ENCODE measurements around the gene MIDN. TPM values are rescaled to one million over a fixed set of nuclear protein-coding genes. Genes with fewer than 3 reads are reported as not detected.

The MIDN gene
- total RNA-seq, 6 experiments from 2014 or later = 58.4 to 73.3 (median 67.4) TPM

- Mint-ChIP-seq H3K4me3 (peak overlapping the region; percentile 76), H3K36me3 (ENCODE audit: low read depth) (peaks cover 11% of the 10 kb centered on the region), H3K27ac (peak overlapping the region; percentile 96), H3K9me3 (no peaks in the 10 kb centered on the region), H3K27me3 (ENCODE audit: insufficient read depth) (peaks cover 11% of the 10 kb centered on the region), H3K4me1 (ENCODE audit: low read depth) (peaks cover 38% of the 10 kb centered on the region)
- no peak for TF ChIP-seq CTCF (IDR thresholded peaks at IDR 0.05)
- DNase-seq = no peak
These were observed 34.0 kb upstream of the MIDN start for GRCh38 chr19:1214299-1214861.

- DNase-seq = peak; percentile 61
- Mint-ChIP-seq H3K27ac (peak overlapping the region; percentile 96), H3K4me3 (peak overlapping the region; percentile 78), H3K27me3 (ENCODE audit: insufficient read depth) (peaks cover 13% of the 10 kb centered on the region), H3K36me3 (ENCODE audit: low read depth) (peaks cover 11% of the 10 kb centered on the region), H3K9me3 (no peaks in the 10 kb centered on the region), H3K4me1 (ENCODE audit: low read depth) (peaks cover 38% of the 10 kb centered on the region)
- peak; percentile 15; the same call in 1 of the 2 replicates for TF ChIP-seq CTCF (IDR thresholded peaks at IDR 0.05)
These were observed 33.3 kb upstream of the MIDN start for GRCh38 chr19:1214862-1215731.

- Mint-ChIP-seq H3K27ac (peak overlapping the region; percentile 96), H3K4me1 (ENCODE audit: low read depth) (peaks cover 38% of the 10 kb centered on the region), H3K9me3 (no peaks in the 10 kb centered on the region), H3K4me3 (peak overlapping the region; percentile 78), H3K36me3 (ENCODE audit: low read depth) (peaks cover 8% of the 10 kb centered on the region), H3K27me3 (ENCODE audit: insufficient read depth) (peaks cover 11% of the 10 kb centered on the region)
- no peak for TF ChIP-seq CTCF (IDR thresholded peaks at IDR 0.05)
- no peak for DNase-seq
These were observed 31.6 kb upstream of the MIDN start for GRCh38 chr19:1216756-1217155.

GRCh38 chr19:1217366-1217765 is 31.0 kb upstream of the MIDN start:
- H3K27ac Mint-ChIP-seq = peak overlapping the region; percentile 96
- peaks cover 7% of the 10 kb centered on the region for H3K36me3 Mint-ChIP-seq (ENCODE audit: low read depth)
- TF ChIP-seq CTCF (IDR thresholded peaks at IDR 0.05) = no peak
- DNase-seq = no peak
- peaks cover 38% of the 10 kb centered on the region for H3K4me1 Mint-ChIP-seq (ENCODE audit: low read depth)
- H3K9me3 Mint-ChIP-seq = no peaks in the 10 kb centered on the region
- no peak overlapping the region for H3K4me3 Mint-ChIP-seq
- peaks cover 11% of the 10 kb centered on the region for H3K27me3 Mint-ChIP-seq (ENCODE audit: insufficient read depth)

GRCh38 chr19:1218751-1219567 is 29.4 kb upstream of the MIDN start:
- no peak overlapping the region for H3K27ac Mint-ChIP-seq
- H3K36me3 Mint-ChIP-seq (ENCODE audit: low read depth) = no peaks in the 10 kb centered on the region
- DNase-seq = no peak
- H3K4me1 Mint-ChIP-seq (ENCODE audit: low read depth) = peaks cover 28% of the 10 kb centered on the region
- no peak overlapping the region for H3K4me3 Mint-ChIP-seq
- H3K27me3 Mint-ChIP-seq (ENCODE audit: insufficient read depth) = peaks cover 6% of the 10 kb centered on the region
- TF ChIP-seq CTCF (IDR thresholded peaks at IDR 0.05) = no peak
- H3K9me3 Mint-ChIP-seq = no peaks in the 10 kb centered on the region

Data from HFFc6 (cell line).